GM19395 (cell line): ENCODE measurements around the gene EPHB3.

Experiments used
- ATAC-seq: cut with Tn5 transposase; IDR thresholded peaks from one replicate; pipeline ENCODE4 v1.9.1; 2021; ENCODE audit warnings: mild to moderate bottlenecking, moderate library complexity; ENCODE audit not compliant: unreplicated experiment

The EPHB3 gene

DNA sequence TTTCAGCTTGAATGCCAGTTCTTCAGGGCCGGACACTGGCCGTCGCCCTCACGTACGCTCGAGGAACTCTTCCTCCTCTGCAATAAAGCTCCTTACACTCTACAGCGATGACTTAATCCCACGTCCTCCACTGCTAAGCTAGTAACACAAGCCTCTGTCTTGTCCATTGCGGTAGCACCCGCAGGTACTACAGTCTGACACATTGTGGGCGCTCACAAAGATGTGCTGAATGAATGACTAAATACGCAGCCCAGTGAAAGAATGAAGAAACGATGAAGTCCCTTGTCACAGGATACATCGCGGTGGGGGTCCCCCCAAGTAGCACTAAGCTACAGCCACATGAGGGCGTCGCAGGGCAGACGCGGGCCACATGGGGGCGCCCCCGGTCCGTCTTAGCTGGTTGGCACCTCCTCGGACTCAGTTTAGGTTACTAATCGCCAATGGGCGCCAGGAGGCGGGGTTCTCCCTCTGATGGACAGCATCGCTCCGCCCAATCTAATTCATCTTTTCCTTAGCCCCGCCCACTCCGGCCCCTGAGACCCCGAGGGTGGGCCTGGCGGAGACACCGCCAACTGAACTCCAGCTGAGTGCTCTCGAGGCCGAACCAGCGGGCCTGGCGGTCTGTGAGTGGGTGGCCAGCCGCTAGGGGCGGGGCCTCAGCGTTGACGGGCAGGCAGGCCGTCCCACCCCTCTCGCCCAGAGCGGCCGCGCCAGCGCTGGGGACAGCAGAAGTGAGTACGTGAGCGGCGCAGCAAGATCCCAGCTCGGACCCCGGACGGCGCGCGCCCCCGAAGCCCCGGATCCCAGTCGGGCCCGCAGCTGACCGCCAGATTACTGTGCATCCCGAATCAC is at the start of gene EPHB3:
EPHB3 (plus strand) TSS at position 725 of the 852 bp plus-strand sequence. CDS start 451 bp downstream, outside the sequence.
- peak; percentile 86 for ATAC-seq

DNA sequence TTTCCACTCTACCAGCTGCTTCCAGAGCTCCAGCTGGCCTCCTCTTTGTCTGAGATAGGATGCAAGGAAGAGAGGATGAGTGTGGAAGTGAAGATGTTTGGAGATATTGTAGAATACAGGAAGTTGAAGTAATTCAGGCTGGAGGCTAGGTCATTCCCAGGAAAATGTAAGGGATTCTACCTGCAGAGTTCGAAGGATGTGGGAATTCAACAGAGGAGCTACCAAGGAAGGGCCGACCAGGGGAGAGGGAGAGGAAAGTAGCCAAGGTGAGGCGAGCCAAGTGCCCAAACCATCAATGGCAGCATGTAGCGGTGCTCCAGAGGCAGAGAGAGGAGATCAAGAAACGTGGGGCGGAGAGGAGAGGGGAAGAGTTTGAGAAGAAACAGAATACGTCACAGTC is 49.0 kb upstream of the EPHB3 start:
- no peak for ATAC-seq

DNA sequence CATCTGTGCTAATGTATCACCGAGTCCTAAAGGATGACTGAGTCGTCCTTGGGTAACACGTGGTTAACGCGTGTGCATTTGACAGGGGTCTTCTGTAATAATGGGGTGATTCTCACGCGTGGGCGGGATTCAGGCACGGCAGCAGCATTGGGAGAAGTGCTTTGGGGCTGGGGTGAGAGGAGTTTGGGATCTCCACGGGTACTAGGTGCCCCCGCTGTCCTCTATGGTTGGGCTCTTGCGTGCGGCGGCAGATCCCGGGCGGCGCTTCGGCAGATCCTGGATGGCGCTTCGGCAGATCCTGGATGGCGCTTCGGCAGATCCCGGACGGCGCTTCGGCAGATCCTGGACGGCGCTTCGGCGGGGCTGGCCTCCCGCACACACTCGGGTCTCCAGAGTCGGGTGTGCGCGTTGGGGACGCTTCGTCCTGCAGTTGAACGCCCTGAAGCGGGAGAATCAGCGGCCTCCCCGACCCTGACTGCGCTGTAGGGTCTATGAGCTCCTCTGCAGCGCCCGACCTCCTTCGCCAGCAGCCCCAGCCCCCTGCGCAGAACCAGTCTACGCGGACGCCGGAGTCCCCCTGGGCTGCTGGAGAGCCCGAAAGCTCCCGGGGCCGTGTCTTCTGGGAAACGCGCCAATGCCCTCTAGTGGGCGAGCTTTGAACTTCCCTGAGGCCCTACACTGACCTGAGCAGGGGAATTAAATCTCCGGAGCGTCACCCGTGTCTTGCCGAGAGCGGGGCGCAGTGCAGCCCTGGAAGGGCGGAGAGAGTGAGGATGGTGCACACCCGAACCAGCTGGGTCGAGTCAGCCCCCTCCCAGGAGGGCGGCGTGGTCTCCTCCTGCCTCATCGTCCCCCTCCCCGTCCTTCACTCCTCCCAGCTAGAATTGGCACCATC is 48.1 kb upstream of the EPHB3 start:
- peak; percentile 92 for ATAC-seq

DNA sequence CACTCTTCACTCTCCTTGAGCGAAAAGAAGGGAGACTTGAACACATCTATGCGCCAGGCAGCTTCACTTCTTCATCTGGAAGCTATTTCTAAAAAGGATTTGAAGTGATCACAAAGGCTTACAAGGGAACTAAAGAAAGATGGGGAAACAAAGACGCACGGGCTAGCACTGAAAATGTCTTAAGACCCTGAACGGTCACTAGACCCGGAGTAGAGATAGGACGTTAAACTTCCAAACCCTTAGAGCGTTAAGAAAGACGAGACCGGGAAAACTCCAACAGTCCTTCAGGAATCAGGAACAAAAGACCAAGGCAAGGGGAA is 47.5 kb upstream of the EPHB3 start:
- no peak for ATAC-seq

DNA sequence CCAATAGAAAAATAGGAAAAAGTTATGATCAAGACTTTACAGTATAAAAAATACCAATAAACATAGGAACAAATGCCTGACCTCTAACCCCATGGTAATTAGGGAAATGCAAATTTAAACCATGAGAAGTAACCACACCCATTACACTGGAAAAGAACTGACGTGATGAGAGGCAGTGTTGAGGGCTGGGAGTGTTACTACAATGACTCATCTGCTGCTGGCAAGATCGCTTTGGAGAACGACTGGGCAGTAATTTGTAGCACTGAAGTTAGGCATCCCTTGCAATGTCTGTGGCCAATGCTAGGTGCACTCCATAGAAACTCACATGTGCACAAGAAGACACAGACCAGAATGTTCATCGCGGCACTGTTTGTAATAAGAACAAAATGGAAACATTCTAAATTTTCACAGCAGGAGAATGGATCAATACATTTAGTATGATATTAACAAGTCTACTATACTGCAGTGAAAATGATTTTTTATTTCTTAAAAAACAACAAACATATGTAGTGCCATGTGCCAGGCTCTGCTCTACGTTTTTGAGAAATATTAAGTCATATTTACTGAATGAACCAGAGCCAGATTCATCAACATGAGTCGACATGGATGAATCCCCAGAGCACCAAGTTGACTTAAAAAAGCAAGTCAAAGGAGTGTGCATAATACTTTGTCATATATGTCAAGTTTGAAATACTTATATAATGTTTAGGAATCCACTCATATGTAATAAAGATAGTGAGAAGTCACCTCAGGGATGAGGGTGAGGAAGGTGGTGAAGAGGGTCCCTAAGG is 37.6 kb upstream of the EPHB3 start:
- no peak for ATAC-seq

DNA sequence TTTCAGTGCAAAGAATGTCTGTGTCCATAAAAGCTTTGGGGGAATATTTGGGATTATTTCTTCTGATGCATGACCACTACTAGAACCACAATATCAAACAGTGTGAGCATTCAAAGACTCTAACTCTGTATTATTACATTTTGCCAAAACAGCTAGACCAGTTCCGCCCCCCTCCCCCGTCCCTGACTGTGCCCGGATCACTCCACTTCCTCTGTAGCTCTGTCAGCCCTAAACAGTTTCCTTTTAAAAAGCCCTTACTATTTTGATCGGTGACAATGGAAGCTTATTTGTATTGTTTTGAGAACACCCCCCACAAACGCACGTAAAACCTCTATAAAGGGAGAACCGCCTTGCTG is 36.6 kb upstream of the EPHB3 start:
- ATAC-seq = no peak

DNA sequence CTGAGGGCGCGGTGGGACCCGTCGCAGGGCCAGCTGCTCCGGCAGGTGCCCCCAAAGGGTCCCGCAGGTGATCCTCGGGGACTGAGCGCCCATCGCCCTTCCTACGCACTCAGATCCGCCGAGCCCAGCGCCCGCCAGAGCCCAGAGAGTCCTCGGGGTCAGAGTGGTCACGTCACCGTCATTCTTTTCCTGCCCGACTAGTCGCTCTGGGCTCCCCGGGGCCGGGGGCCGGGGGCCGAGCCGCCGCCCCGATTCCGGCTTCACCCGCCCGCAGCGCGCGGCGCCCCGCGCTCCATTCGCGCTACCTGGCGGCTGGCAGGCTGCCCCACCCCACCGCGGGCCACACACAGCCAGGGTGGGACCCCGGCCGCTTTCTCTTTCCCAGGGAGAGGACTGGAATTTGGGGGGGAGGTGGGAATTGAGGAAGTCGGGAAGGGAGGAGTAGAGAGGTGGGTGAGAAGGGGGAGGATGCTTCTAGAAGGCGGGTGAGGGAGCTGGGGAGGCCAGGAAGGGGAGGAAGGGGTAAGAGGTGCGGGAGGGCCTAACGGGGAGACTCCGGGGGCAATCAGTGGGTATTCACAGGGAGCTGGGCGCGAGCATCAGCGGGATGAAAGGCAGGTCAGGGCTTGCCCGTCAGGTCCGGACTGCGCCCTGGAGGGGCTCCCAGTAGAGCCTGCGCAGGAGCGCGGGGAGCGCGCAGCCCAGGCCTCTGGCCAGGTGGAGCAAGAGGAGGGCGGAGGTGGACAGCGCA is 36.1 kb upstream of the EPHB3 start:
- ATAC-seq = no peak

DNA sequence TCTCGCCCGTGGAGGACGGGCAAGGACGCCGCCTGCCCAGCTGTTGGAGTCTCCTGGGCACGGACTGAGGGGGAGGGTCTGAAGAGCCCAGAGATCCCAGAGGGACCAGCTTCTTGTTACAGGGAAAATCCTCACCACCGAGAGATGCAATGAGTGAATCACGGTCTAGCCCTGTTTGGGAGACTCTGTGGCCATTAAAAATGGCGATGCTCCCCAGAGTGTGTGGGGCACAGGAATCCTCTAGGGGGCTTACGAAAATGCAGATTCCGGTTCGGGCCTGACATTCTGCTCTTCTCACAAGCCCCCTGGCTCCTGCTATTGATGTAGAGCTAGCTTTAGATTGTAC is 35.5 kb upstream of the EPHB3 start:
- no peak for ATAC-seq

DNA sequence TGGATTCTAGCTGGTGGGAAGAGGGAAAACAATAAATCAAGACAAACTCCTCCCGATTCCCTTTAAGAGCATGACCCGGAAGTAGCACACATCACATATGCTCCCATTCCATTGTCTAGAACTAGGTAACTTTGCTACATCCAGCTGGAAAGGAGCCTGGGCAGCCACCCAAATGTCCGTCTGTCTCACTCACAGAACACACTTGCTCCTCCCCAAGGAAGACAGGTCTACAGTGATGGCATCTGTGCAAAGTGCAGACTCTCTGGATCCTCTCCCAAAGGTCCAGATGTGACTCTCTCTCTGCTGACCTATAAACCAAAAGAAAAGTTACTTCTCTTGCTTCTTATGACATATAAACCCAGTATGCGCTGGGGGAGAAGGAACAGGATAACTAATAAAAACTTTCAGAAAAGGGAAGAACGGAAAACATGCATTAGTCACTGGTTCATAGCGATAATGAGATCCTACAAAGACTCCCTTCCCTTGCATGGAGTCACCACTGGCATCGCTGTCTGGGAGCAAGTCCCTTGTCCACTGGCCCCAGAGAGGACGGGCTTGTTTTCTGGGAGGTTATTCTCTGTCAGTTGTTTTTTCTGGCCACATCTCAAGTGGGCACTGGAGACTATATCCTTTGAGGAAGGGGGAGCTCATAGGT is 29.8 kb upstream of the EPHB3 start:
- ATAC-seq = no peak

DNA sequence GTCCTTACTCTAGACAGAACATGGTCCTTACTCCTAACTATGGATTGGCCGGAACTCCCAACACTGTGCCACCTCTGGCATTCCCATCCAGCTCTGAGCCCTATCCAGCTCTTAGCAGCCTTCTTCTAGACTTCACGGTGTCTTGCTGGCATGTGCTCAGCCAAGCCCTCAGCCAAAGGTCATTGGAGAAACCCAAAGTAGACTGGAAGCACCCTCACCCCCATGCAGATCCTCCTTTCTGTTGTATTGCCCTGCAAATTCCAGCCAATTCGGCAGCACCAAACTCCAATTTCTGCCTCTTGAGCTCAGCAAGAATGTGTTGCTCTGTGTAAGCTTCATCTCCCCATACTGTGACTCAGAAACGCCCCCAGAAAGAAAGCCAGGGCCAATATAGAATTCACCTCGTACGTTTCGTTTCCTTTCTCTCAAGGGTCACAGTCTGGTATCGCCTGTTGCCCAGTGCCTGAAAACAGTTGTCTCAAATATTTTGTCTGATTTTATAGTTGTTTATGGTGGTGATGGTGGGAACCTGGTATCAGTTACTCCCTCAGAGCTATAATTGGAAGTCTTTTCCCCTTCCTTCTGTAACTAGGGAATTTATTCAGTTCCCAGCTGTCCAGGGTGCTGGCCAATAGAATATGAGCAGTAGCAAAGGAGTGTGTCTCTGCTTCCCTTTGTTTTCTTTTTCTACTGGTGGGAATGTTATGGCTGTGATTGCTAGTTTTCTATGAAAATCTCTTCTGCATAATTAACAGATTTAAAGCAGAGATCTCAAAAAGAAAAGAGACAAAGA is 28.4 kb upstream of the EPHB3 start:
- no peak for ATAC-seq

DNA sequence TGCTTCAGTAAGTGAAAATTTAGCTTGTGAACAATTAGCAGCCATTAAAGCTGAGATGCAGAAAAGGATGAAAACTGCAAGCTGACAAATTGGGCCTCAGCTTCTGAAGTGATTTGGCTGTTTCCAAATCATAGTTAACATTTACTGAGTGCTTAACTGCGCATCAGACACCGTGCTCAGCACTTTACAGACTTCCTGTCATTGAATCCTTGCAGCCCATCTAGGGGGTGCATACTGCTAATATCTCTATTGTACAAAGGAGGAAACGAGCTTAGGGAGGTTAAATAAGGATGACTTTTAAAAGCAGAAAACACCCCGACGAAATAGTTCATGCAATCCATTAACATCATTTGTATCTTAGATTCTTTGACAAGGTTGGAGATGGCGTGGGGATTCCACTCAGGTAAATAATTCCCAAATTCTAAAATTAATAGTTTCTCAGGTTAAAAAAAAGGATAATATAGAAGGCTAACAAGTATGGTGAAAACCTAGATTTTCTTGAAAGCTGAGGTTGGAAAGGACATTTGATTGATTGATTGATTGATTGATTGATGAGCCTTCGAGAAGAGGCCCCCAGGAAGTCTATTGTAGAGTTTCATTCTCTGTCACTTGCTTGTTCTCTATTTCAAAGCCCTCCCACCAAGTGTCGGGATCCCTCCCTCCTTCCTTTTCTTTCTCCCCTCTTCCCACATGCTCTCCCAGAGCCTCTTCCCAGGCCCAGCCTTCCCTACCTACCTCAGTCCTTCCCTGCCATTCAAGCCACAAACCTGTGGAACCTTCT is 23.5 kb upstream of the EPHB3 start:
- ATAC-seq = no peak

DNA sequence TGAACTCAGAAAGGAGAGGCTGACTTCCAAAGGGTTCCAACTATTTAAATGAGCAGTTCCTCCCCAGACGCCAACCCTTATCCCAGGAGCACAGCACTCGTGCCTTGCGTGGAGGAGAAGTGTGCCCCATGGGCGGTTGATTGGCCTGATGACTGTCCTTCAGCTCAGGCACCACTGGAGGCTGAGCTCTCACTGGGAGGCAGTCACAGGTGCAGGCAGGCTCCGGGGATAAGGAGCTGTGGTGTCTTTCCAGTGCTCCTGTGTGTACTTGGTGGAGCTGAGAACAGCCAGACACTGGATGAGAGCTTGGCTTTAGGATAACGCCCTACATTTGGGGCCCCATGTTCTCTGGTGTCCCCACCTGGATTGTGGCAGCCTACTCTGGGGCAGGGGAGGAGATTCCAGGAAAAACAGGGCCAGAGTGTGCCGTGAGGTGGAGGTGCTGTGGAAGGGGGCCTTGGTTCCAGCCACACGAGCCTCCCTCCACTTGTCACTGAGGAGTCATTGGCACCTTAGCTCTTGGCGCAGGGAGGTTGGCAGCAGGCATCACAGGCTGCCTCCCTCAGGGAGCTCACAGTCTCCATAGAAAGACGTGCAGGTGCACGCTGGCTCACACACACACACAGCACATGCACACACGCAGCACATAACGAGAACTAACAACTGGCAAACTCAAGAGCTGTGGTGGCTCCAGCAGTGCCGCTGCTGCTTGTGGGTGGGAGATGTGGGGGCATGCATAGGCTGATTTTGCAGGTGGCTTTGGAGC is 22.7 kb upstream of the EPHB3 start:
- no peak for ATAC-seq

DNA sequence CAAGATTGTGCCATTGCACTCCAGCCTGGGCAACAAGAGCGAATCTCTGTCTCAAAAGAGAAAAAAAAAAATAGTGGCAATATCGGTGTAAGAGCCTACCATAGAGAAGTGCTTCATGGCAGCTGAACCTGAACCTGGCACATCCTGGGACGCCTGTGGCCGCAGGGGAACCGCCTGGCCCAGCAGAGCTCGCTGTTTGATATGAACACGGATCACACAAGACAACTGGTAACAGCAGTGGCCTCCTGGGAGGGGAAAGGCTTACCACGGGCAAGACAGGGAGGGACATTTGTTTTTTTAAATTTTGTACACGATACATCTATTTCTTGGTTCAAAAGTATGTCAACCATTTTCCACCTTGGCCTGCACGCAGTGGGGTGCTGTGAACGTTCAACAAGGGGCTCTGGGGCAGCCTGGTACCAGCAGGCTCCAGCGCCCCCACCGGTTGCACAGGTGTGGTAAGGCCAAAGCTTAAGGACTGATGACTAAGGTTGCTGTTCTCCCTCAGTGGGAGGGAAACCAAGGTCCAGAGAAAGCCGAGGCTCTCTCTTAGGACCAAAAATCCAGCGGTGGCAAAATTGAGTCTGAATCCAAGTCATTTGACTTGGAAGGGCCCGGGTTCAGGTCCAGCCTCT is 21.7 kb upstream of the EPHB3 start:
- no peak for ATAC-seq

DNA sequence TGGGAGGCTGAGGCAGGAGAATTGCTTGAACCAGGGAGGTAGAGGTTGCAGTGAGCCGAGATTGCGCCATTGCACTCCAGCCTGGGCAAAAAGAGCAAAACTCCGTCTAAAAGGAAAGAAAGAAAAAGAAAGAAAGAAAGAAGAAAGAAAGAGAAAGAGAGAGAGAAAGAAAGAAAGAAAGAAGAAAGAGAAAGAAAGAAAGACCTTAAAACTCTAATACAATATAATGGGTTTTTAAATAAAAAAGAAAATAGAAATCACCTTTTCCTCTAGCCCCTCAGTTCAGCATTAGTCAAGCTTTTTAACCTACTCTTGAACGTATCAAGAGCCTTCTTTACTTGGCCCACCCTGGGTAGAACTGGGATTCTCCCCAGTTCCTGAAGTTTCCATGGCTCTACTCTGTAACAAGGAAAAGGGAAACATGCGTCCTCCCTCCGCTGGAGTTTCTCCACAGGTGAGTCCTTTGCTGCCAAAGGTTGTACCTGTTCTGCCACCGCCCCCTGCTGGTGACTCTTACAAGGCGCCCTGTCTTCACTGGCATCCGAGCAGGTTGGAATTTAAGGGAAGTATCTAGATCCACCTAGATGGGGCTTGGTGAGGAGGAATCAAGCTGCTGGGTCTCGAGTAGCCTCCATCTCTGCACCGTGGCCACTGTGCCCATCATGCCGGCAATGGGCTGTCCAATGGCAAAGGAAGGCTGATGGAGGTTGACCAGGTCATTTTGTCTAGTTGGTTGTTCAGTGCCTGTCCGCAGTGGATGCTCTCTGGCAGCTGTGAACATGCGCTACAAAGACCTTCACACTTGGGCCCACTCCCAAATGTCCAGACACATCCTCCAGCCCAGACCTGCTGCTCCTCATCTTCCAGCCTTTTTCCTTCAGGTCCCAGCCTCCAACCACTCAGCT is 20.6 kb upstream of the EPHB3 start:
- no peak for ATAC-seq

DNA sequence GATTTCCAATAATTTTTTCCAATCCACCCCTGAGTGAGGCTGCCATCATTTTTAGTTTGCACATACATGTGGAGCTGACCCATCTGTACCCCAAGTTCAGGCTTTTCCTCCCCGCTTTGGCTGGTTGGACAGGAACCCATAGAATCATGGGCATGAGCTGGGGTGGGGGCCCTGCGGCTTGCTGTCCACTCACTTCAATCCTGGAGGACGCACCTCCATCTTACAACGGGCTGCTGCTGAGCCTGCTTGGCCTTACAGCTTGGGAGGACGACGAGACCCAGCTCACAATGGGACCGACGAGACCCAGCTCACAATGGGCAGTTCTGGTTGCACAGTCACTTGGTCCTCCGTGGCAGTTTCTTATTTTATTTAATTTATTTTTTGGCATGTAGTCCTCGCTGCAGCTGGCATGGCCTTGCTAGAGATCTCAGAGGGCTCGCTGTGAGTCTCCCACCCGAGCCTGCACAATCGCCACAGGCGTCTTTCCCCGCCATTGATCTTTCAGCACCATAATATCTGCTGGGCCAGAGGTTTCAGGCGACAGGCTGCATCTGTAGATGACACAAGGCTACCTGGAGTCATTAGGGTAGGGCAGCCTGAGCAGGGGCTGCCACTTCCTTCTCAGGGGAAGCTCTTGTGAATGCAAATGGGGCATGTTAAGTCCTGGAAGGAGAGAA is 19.6 kb upstream of the EPHB3 start:
- no peak for ATAC-seq

DNA sequence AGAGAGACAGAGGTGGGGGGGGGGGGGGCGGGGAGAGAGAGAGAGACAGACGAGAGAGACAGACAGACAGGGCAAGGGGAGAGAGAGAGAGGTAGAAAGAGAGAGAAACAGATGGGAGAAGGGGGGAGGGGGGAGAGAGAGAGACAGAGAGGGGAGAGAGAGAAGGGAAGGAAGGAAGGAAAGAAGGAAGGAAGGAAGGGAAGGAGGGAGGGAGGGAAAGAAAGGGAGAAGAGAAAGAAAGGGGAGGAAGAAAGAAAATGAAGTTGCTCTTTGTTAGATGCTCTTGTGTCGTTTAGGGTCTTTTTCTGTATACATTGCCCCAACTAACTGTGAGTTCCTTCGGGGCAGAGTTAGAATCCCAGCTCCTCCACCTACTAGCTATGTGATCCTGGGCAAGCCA is 19.0 kb upstream of the EPHB3 start:
- ATAC-seq = no peak
